Measurements from ENCODE around the gene DGCR2. TPM values are rescaled to one million over a fixed set of nuclear protein-coding genes. Genes with fewer than 3 reads are reported as not detected.

DGCR2 gene
- total and polyA plus RNA-seq, 10 of the 15 experiments (the other 5 are each of a cell fraction or from before 2014, with no cell fraction given) = 0.19 to 28.4 (median 16.0) TPM

DNA sequence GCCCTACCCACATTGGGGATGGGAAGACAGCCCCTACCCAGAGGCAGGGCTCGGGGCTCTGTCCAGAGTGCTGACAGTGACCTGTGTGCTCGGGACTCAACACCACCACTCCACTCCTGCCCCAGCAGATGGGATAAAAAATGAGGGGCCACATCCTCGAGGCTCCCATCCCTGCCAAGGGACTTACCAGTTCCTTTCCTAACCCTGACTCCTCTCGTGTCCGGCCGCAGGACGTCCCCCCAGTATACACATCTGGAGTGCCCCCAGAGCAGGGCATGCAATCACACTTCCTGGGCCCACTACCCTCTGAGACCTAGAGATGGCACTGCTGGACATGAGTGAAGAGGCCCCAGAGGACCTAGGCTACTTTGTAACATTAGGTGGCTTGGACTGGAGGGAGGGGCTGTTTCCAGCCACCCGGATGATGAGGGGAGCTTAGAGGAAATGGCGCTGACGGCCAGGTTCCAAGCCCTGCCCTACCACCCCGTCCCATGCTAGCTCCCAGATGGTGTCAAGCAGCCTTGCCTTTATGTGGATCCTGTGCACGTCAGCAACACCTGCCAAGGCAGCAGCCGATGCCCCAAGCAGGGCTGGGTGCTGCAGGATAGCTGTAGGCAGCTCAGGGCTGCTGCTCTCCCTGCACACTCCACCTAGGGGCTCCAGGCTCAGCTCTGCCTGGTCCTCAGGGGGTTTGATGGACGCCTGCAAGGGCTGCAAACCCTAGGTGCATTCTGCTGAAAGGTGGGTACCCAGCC lies 86.6 kb downstream of the DGCR2 start (continued):
- TF ChIP-seq, protein P1, sequence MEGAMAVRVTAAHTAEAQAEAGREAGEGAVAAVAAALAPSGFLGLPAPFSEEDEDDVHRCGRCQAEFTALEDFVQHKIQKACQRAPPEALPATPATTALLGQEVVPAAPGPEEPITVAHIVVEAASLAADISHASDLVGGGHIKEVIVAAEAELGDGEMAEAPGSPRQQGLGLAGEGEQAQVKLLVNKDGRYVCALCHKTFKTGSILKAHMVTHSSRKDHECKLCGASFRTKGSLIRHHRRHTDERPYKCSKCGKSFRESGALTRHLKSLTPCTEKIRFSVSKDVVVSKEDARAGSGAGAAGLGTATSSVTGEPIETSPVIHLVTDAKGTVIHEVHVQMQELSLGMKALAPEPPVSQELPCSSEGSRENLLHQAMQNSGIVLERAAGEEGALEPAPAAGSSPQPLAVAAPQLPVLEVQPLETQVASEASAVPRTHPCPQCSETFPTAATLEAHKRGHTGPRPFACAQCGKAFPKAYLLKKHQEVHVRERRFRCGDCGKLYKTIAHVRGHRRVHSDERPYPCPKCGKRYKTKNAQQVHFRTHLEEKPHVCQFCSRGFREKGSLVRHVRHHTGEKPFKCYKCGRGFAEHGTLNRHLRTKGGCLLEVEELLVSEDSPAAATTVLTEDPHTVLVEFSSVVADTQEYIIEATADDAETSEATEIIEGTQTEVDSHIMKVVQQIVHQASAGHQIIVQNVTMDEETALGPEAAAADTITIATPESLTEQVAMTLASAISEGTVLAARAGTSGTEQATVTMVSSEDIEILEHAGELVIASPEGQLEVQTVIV (IDR thresholded peaks at IDR 0.05; ENCODE audit: borderline replicate concordance, partially characterized antibody) = no peak
- TF ChIP-seq POLR2A (IDR thresholded peaks at IDR 0.05; ENCODE audit: low read depth, low read length) (peak; percentile 49; the same call in 1 of the 2 replicates), CEBPB (IDR thresholded peaks at IDR 0.05; ENCODE audit: borderline replicate concordance in 1 of 2, low read depth in 2 of 2, low read length in 2 of 2) (no peak), ZNF384 (IDR thresholded peaks at IDR 0.05; ENCODE audit: borderline replicate concordance, low read depth, low read length) (no peak), EP300 (IDR thresholded peaks at IDR 0.05; ENCODE audit: borderline replicate concordance in 1 of 2, control insufficient read depth in 1 of 2, low read depth in 2 of 2, low read length in 2 of 2) (no peak), SRF (IDR thresholded peaks at IDR 0.05; ENCODE audit: low read depth in 2 of 2, low read length in 2 of 2) (no peak), SUZ12 (IDR thresholded peaks at IDR 0.05; ENCODE audit: unreplicated experiment) (no peak), TCF12 (IDR thresholded peaks at IDR 0.05; ENCODE audit: low read depth, low read length) (no peak), PAX8 (IDR thresholded peaks at IDR 0.05) (no peak), HCFC1 (IDR thresholded peaks at IDR 0.05; ENCODE audit: low read length) (no peak)
- TF ChIP-seq, protein P2, sequence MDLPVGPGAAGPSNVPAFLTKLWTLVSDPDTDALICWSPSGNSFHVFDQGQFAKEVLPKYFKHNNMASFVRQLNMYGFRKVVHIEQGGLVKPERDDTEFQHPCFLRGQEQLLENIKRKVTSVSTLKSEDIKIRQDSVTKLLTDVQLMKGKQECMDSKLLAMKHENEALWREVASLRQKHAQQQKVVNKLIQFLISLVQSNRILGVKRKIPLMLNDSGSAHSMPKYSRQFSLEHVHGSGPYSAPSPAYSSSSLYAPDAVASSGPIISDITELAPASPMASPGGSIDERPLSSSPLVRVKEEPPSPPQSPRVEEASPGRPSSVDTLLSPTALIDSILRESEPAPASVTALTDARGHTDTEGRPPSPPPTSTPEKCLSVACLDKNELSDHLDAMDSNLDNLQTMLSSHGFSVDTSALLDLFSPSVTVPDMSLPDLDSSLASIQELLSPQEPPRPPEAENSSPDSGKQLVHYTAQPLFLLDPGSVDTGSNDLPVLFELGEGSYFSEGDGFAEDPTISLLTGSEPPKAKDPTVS (IDR thresholded peaks at IDR 0.05; ENCODE audit: low read depth, low read length) = no peak
- TF ChIP-seq, protein P3, sequence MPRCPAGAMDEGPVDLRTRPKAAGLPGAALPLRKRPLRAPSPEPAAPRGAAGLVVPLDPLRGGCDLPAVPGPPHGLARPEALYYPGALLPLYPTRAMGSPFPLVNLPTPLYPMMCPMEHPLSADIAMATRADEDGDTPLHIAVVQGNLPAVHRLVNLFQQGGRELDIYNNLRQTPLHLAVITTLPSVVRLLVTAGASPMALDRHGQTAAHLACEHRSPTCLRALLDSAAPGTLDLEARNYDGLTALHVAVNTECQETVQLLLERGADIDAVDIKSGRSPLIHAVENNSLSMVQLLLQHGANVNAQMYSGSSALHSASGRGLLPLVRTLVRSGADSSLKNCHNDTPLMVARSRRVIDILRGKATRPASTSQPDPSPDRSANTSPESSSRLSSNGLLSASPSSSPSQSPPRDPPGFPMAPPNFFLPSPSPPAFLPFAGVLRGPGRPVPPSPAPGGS (IDR thresholded peaks at IDR 0.05; ENCODE audit: borderline replicate concordance, insufficient read depth, low read depth, low read length, poor library complexity, severe bottlenecking) = peak; percentile 22
- TF ChIP-seq, protein P4, sequence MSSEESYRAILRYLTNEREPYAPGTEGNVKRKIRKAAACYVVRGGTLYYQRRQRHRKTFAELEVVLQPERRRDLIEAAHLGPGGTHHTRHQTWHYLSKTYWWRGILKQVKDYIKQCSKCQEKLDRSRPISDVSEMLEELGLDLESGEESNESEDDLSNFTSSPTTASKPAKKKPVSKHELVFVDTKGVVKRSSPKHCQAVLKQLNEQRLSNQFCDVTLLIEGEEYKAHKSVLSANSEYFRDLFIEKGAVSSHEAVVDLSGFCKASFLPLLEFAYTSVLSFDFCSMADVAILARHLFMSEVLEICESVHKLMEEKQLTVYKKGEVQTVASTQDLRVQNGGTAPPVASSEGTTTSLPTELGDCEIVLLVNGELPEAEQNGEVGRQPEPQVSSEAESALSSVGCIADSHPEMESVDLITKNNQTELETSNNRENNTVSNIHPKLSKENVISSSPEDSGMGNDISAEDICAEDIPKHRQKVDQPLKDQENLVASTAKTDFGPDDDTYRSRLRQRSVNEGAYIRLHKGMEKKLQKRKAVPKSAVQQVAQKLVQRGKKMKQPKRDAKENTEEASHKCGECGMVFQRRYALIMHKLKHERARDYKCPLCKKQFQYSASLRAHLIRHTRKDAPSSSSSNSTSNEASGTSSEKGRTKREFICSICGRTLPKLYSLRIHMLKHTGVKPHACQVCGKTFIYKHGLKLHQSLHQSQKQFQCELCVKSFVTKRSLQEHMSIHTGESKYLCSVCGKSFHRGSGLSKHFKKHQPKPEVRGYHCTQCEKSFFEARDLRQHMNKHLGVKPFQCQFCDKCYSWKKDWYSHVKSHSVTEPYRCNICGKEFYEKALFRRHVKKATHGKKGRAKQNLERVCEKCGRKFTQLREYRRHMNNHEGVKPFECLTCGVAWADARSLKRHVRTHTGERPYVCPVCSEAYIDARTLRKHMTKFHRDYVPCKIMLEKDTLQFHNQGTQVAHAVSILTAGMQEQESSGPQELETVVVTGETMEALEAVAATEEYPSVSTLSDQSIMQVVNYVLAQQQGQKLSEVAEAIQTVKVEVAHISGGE (CRISPR knock-in tag; IDR thresholded peaks at IDR 0.05) = no peak
- TF ChIP-seq, protein P5, sequence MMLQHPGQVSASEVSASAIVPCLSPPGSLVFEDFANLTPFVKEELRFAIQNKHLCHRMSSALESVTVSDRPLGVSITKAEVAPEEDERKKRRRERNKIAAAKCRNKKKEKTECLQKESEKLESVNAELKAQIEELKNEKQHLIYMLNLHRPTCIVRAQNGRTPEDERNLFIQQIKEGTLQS (IDR thresholded peaks at IDR 0.05; ENCODE audit: borderline replicate concordance, extremely low read depth, low read depth, low read length) = no peak
- TF ChIP-seq, protein P6, sequence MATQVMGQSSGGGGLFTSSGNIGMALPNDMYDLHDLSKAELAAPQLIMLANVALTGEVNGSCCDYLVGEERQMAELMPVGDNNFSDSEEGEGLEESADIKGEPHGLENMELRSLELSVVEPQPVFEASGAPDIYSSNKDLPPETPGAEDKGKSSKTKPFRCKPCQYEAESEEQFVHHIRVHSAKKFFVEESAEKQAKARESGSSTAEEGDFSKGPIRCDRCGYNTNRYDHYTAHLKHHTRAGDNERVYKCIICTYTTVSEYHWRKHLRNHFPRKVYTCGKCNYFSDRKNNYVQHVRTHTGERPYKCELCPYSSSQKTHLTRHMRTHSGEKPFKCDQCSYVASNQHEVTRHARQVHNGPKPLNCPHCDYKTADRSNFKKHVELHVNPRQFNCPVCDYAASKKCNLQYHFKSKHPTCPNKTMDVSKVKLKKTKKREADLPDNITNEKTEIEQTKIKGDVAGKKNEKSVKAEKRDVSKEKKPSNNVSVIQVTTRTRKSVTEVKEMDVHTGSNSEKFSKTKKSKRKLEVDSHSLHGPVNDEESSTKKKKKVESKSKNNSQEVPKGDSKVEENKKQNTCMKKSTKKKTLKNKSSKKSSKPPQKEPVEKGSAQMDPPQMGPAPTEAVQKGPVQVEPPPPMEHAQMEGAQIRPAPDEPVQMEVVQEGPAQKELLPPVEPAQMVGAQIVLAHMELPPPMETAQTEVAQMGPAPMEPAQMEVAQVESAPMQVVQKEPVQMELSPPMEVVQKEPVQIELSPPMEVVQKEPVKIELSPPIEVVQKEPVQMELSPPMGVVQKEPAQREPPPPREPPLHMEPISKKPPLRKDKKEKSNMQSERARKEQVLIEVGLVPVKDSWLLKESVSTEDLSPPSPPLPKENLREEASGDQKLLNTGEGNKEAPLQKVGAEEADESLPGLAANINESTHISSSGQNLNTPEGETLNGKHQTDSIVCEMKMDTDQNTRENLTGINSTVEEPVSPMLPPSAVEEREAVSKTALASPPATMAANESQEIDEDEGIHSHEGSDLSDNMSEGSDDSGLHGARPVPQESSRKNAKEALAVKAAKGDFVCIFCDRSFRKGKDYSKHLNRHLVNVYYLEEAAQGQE (IDR thresholded peaks at IDR 0.05; ENCODE audit: low read depth, low read length) = peak; percentile 69
